C4-2B (cell line): ENCODE data around the gene HECTD1.
"Not testable (repeated sequence)": the region's sequence is repeated elsewhere in the genome, so short reads cannot be mapped to it uniquely, and the experiment has no call there.

Experiments used
- H3K27ac ChIP-seq: fragments of 450-650 bp; 2 replicates; pipeline ENCODE4 v1.5.1; 2017
- CTCF ChIP-seq: fragments of 450-650 bp; conservative IDR thresholded peaks from 2 replicates; pipeline ENCODE4 v1.5.1; 2017; ENCODE audit warnings: mild to moderate bottlenecking
- ZFX ChIP-seq: fragments of 450-650 bp; IDR thresholded peaks from 2 replicates; pipeline ENCODE4 v1.6.1; 2017

Gene HECTD1

GRCh38 chr14:31118892-31119291 is 88.7 kb downstream of the HECTD1 start:
- TF ChIP-seq CTCF (no peak), ZFX (no peak)
- no peak overlapping the region for H3K27ac ChIP-seq

- TF ChIP-seq CTCF (no peak), ZFX (no peak)
- no peak overlapping the region for H3K27ac ChIP-seq
Observed at GRCh38 chr14:31113794-31114193, 93.8 kb downstream of the HECTD1 start.

- no peak overlapping the region for H3K27ac ChIP-seq
- TF ChIP-seq ZFX: no peak
- no peak for TF ChIP-seq CTCF
Observed at GRCh38 chr14:31110872-31111271, 96.7 kb downstream of the HECTD1 start.

- no peak overlapping the region for H3K27ac ChIP-seq
- TF ChIP-seq CTCF (no peak), ZFX (no peak)
Observed at GRCh38 chr14:31109257-31109656, 98.3 kb downstream of the HECTD1 start.

- TF ChIP-seq ZFX (no peak), CTCF (no peak)
- H3K27ac ChIP-seq: no peak overlapping the region
Observed at GRCh38 chr14:31106768-31107167, 100.8 kb downstream of the HECTD1 start.

GRCh38 chr14:31097081-31097480 is 110.5 kb downstream of the HECTD1 start:
- H3K27ac ChIP-seq: no peak overlapping the region
- TF ChIP-seq CTCF (no peak), ZFX (no peak)

GRCh38 chr14:31096255-31096654 is 111.3 kb downstream of the HECTD1 start:
- no peak overlapping the region for H3K27ac ChIP-seq
- TF ChIP-seq CTCF (no peak), ZFX (no peak)

GRCh38 chr14:31095817-31096216 is 111.8 kb downstream of the HECTD1 start:
- H3K27ac ChIP-seq: not testable (repeated sequence)

GRCh38 chr14:31093884-31094839 is 113.4 kb downstream of the HECTD1 start:
- H3K27ac ChIP-seq: peak overlapping the region; percentile 59
